K562 (cell line): ENCODE results near the gene CNOT4.

Experiments used
- FOXP4 ChIP-seq: sonication (generic); formaldehyde crosslinking; IDR thresholded peaks from 2 replicates; pipeline ENCODE4 v1.8.0; 2022; ENCODE audit warnings: mild to moderate bottlenecking, missing genetic modification reagents, borderline replicate concordance
- GABPB2 ChIP-seq: fragments of 250-450 bp; sonication (Bioruptor Pico); conservative IDR thresholded peaks from 2 replicates; pipeline ENCODE4 v1.5.1; 2021; ENCODE audit warnings: mild to moderate bottlenecking
- MYC ChIP-seq, 2 experiments: fragments of 250-450 bp in 1 of 2; sonication (Bioruptor Pico) in 1 of 2; IDR thresholded peaks; 2 replicates each; pipeline versions ENCODE4 v1.5.1 to v1.6.1; 2012 to 2021; ENCODE audit warnings: low read depth in 2 of 2, borderline replicate concordance in 1 of 2, improper control_type of control experiment in 1 of 2, low read length in 1 of 2, mild to moderate bottlenecking in 1 of 2, moderate library complexity in 1 of 2
- ZBTB7A ChIP-seq: IDR thresholded peaks from 2 replicates; pipeline ENCODE4 v1.6.1; 2011; ENCODE audit warnings: low read depth, mild to moderate bottlenecking, low read length, moderate library complexity, borderline replicate concordance; ENCODE audit not compliant: control insufficient read depth
- ZFP36 ChIP-seq: fragments of 150-350 bp; IDR thresholded peaks from 2 replicates; pipeline ENCODE4 v1.6.1; 2018; ENCODE audit warnings: low read length, low read depth; ENCODE audit not compliant: partially characterized antibody
- ZNF57 ChIP-seq: fragments of 450-650 bp; formaldehyde crosslinking; IDR thresholded peaks from 2 replicates; pipeline ENCODE4 v1.4.0; 2020; ENCODE audit warnings: mild to moderate bottlenecking, moderate library complexity
- TF ChIP-seq, protein P1 (sequence below), 3 experiments: IDR thresholded peaks in 2 of 3; conservative IDR thresholded peaks in 1 of 3; 2 replicates each; pipeline ENCODE4 v1.5.1; 2011 to 2012; ENCODE audit warnings: low read length in 3 of 3, mild to moderate bottlenecking in 3 of 3, control low read depth in 2 of 3, improper control_type of control experiment in 1 of 3, inconsistent platforms in 1 of 3, low read depth in 1 of 3, mixed read lengths in 1 of 3, moderate library complexity in 1 of 3; ENCODE audit not compliant: insufficient read depth in 2 of 3
- TF ChIP-seq, protein P2 (sequence below): sonication (generic); formaldehyde crosslinking; IDR thresholded peaks from 2 replicates; pipeline ENCODE4 v1.9.0; 2022; ENCODE audit warnings: mild to moderate bottlenecking, missing genetic modification reagents

GRCh38 chr7:135493362-135493761 lies 16.5 kb downstream of the CNOT4 start:
- TF ChIP-seq, protein P1, sequence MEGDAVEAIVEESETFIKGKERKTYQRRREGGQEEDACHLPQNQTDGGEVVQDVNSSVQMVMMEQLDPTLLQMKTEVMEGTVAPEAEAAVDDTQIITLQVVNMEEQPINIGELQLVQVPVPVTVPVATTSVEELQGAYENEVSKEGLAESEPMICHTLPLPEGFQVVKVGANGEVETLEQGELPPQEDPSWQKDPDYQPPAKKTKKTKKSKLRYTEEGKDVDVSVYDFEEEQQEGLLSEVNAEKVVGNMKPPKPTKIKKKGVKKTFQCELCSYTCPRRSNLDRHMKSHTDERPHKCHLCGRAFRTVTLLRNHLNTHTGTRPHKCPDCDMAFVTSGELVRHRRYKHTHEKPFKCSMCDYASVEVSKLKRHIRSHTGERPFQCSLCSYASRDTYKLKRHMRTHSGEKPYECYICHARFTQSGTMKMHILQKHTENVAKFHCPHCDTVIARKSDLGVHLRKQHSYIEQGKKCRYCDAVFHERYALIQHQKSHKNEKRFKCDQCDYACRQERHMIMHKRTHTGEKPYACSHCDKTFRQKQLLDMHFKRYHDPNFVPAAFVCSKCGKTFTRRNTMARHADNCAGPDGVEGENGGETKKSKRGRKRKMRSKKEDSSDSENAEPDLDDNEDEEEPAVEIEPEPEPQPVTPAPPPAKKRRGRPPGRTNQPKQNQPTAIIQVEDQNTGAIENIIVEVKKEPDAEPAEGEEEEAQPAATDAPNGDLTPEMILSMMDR (IDR thresholded peaks at IDR 0.05 in 2 of 3, conservative IDR thresholded peaks at IDR 0.05 in 1 of 3; ENCODE audit: insufficient read depth in 2 of 3, low read depth in 1 of 3, low read length in 3 of 3), result no peak
- TF ChIP-seq, protein P2, sequence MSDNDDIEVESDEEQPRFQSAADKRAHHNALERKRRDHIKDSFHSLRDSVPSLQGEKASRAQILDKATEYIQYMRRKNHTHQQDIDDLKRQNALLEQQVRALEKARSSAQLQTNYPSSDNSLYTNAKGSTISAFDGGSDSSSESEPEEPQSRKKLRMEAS (CRISPR knock-in tag), result no peak
- TF ChIP-seq FOXP4 (CRISPR knock-in tag) (no peak), ZBTB7A (no peak), ZNF57 (CRISPR knock-in tag) (no peak), ZFP36 (no peak), MYC (IDR thresholded peaks at IDR 0.05; ENCODE audit: low read depth, low read length) (no peak), MYC (CRISPR knock-in tag; IDR thresholded peaks at IDR 0.05; ENCODE audit: borderline replicate concordance, low read depth) (no peak), GABPB2 (CRISPR knock-in tag) (no peak)
